Measurements from ENCODE around the gene AGAP2. TPM values are rescaled to one million over a fixed set of nuclear protein-coding genes. Genes with fewer than 3 reads are reported as not detected.
"Not testable (repeated sequence)": the region's sequence is repeated elsewhere in the genome, so short reads cannot be mapped to it uniquely, and the experiment has no call there.

AGAP2 gene
- total RNA-seq, 2 donors from 2014 or later, result 1.8 to 2.2 TPM

GRCh38 chr12:57715786-57716185 is 22.8 kb downstream of the AGAP2 start:
- intact Hi-C loops (cut with DNase I), result no loop called here
- no peak for DNase-seq (ENCODE audit: low spot score)

- intact Hi-C loops (cut with DNase I); DNase-seq (ENCODE audit: low spot score): not testable (repeated sequence)
These were observed 23.4 kb downstream of the AGAP2 start for GRCh38 chr12:57715036-57715748.

- no peak for DNase-seq (ENCODE audit: low spot score)
- intact Hi-C loops (cut with DNase I), result no loop called here
These were observed 25.3 kb downstream of the AGAP2 start for GRCh38 chr12:57713209-57713608.

GRCh38 chr12:57712701-57713100 is 25.8 kb downstream of the AGAP2 start:
- intact Hi-C loops (cut with DNase I), result no loop called here
- DNase-seq (ENCODE audit: low spot score), result no peak

- intact Hi-C loops (cut with DNase I), result no loop called here
- DNase-seq (ENCODE audit: low spot score), result no peak
These were observed 30.2 kb downstream of the AGAP2 start for GRCh38 chr12:57708296-57708695.

- no peak for DNase-seq (ENCODE audit: low spot score)
- intact Hi-C loops (cut with DNase I), result no loop called here
These were observed 31.3 kb downstream of the AGAP2 start for GRCh38 chr12:57707250-57707649.

GRCh38 chr12:57700317-57700716 is 38.2 kb downstream of the AGAP2 start:
- DNase-seq (ENCODE audit: low spot score), result no peak
- intact Hi-C loops (cut with DNase I), result no loop called here

- intact Hi-C loops (cut with DNase I), result no loop called here
These were observed 40.1 kb downstream of the AGAP2 start for GRCh38 chr12:57698414-57698813.

GRCh38 chr12:57697076-57697475 is 41.5 kb downstream of the AGAP2 start:
- no peak for DNase-seq (ENCODE audit: low spot score)
- intact Hi-C loops (cut with DNase I), result no loop called here

More at GRCh38 chr12:57698414-57698813, 40.1 kb downstream of the AGAP2 start:
- DNase-seq (ENCODE audit: low spot score), result no peak

- DNase-seq (ENCODE audit: low spot score), result no peak
- intact Hi-C loops (cut with DNase I), result no loop called here
These were observed 42.6 kb downstream of the AGAP2 start for GRCh38 chr12:57695770-57696432.

GRCh38 chr12:57694459-57695019 is 44.0 kb downstream of the AGAP2 start:
- DNase-seq (ENCODE audit: low spot score), result no peak
- intact Hi-C loops (cut with DNase I), result no loop called here

- intact Hi-C loops (cut with DNase I), result no loop called here
- peak; percentile 98 for DNase-seq (ENCODE audit: low spot score)
These were observed 44.7 kb downstream of the AGAP2 start, which contains the start of gene OS9 for GRCh38 chr12:57693659-57694458. Gene OS9 (plus strand): TSS chr12:57694132. CDS start chr12:57694162, 30 bp downstream.

GRCh38 chr12:57693317-57693658 is 45.3 kb downstream of the AGAP2 start:
- no peak for DNase-seq (ENCODE audit: low spot score)
- intact Hi-C loops (cut with DNase I), result no loop called here

- intact Hi-C loops (cut with DNase I), result no loop called here
These were observed 46.0 kb downstream of the AGAP2 start for GRCh38 chr12:57692500-57692899.

GRCh38 chr12:57688931-57689330 is 49.6 kb downstream of the AGAP2 start:
- intact Hi-C loops (cut with DNase I), result no loop called here
- DNase-seq (ENCODE audit: low spot score), result no peak

More at GRCh38 chr12:57692500-57692899, 46.0 kb downstream of the AGAP2 start:
- DNase-seq (ENCODE audit: low spot score), result no peak

GRCh38 chr12:57687862-57688261 is 50.7 kb downstream of the AGAP2 start:
- no peak for DNase-seq (ENCODE audit: low spot score)
- intact Hi-C loops (cut with DNase I), result no loop called here

- intact Hi-C loops (cut with DNase I), result no loop called here
- no peak for DNase-seq (ENCODE audit: low spot score)
These were observed 58.8 kb downstream of the AGAP2 start for GRCh38 chr12:57679697-57680096.

GRCh38 chr12:57677947-57678346 is 60.6 kb downstream of the AGAP2 start:
- DNase-seq (ENCODE audit: low spot score); intact Hi-C loops (cut with DNase I): not testable (repeated sequence)

- intact Hi-C loops (cut with DNase I), result no loop called here
- DNase-seq (ENCODE audit: low spot score), result no peak
These were observed 63.9 kb downstream of the AGAP2 start for GRCh38 chr12:57674691-57675090.
